ENCODE measurements around the gene HS3ST2.
"Not testable (repeated sequence)": the region's sequence is repeated elsewhere in the genome, so short reads cannot be mapped to it uniquely, and the experiment has no call there.

HS3ST2 gene

DNA sequence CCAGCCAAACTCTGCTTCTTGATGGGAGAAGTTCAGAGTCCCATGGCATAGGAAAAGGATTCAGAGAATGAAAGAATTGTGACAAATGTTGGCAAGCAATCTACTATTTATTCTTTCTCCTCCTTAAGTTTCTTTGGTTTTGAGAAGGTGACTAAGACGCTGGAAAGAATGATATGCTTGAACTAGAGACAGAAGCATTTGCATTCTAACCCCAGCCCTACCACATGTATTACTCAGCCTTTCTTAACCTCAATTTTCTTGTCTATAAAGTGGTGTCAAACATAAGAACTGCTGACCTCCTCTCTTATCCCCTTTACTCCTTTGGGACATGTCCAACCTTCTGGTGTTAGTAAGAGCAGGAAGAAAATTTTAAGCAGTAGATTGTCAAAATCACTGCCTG lies 124.7 kb downstream of the HS3ST2 start:
- DNase-seq = no peak

DNA sequence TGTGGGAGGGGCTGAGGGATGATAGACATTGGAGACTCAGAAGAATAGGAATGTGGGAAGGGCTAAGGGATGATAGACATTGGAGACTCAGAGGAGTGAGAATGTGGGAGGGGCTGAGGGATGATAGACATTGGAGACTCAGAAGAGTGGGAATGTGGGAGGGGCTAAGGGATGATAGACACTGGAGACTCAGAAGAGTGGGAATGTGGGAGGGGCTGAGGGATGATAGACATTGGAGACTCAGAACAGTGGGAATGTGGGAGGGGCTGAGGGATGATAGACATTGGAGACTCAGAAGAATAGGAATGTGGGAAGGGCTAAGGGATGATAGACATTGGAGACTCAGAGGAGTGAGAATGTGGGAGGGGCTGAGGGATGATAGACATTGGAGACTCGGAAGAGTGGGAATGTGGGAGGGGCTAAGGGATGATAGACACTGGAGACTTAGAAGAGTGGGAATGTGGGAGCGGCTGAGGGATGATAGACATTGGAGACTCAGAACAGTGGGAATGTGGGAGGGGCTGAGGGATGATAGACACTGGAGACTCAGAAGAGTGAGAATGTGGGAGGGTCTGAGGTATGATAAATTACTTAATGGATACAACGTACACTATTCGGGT lies 125.9 kb downstream of the HS3ST2 start:
- not testable (repeated sequence) for DNase-seq

DNA sequence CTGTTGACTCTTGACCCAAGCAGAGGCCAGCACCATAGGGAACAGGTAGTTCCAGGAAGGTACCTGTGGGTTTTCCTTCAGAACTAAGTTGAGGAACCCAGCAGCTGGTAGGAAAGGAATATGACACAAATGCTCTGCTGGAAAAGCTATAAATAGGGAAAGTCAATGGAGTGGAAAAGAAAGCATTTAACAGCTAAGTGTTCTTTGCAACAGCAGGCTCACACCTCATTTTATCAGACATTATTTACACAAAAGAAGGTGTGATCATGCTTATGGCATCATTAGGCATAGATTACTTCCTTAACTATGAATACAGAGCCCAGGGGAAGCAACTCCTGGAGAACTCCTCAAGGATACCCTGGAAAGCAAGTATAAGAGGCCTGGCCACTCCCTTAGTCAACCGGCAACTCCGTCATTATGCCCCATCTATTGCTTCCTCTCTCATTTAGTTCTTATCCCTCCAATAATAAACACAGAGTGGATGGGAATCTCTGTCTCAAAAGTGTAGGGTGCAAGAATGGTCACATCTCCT lies 128.1 kb downstream of the HS3ST2 start:
- no peak for DNase-seq

DNA sequence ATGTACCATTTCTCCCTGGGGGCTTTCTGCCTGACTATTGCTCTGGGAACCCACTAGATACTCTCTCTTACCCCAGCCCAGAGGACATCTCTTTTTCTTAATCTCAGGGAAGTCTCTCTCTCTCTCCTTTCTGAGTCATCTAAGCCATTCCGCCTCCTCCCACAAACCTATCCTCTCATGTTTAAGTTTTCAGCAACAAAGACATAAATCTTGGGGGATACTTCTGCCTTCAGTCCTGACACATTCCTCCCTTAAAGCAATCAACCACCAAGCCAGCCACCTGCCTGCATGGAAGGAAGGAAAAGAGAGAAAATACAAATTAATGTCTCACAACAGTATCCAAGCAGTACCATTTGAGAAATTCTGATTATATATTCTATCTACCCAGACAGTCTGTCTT lies 128.8 kb downstream of the HS3ST2 start:
- DNase-seq = no peak

DNA sequence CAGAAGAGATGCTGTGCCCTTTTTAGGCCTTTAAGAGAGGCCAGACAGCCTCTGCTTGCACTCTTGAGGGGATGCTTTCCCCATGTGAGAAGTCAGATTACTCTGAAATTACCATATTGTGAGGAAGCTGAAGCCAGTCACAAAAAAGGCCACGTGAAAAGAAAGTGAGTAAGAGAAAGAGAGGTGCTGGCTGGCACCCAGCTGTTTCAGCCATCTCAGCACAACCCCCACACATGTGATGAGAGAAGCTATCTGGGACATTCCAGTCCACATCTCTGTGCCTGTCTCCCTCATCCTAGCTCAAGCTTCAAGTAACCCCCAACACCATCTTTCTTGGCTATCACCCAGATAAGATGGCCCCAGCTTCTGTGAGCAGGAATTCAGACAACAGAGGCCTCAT lies 131.4 kb downstream of the HS3ST2 start:
- no peak for DNase-seq

DNA sequence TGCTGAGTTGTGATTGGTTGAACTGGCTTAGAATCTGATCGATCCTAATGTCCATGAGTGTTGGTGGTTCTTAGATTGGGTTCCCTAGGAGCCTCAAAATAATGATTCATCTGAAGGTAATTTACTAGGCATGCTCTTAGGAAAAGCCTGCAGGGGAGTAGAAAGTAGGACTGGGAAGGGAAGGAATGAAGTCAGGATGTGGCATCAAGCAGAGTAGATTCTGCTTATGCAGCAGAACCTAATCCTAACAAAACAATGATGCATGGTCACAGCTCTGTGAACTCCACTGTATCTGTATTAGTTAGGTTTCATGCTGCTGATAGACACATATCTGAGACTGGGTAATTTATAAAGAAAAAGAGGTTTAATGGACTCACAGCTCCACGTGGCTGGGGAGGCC lies 132.5 kb downstream of the HS3ST2 start:
- no peak for DNase-seq

DNA sequence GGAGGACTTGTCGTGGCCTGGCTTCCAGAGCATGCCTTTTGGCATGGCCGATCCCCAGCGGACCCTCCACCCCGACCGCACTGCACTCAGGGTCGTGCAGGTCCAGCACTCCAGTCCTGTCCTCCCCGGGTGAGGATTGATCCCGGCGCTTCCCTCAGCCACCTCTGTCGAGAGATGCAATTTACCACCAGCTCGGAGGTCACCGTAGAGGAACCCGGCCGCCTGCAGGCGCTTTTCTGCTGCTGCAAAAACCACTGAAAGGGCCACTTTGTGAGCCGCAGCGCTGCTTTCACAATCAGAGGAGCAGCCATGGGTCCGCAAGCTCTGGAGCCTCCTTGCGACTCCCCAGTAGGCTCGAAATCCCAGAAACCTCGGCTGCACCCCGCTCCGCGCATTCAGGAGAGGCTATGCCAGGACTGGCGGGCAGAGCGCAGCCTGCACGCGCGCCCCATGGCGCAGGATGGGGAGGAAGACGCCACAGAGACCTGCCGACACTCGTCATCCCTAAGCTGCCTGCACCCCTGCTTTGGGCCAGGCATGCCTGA lies 134.2 kb downstream of the HS3ST2 start:
- no peak for DNase-seq

DNA sequence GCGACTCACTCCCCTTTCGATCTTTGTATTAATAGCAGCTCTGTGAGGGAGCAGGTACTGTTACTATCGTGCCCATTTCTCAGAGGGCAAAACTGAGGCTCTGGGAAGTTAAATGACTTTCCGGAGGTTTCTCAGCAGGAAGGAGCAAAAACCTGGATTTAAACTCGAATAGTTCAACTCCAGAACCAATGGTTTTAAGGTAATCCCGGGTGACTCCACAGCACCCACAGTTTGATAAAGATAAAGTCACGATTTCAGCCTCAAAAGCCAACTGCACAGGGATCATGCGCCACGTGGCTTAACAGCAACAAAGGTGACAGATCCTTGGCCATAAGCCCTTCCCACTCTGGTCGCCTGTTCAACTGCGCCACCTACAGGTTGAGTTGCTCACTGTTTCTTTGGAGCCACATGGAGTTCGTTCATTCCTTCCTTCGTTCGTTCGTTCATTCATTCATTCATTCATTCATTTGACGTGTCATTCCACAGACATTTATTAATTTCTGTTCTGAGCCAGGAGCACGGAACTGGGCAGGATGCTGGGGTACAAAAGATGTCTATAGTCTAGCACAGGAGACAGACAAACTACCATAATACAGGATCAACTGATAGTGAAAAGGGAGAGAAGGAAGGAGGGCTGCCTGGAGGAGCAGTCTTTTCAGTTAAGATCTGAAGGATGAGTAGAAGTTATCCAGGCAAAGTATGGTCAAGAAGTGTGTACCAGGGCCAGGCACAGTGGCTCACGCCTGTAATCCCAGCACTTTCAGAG lies 134.8 kb downstream of the HS3ST2 start:
- DNase-seq = peak; percentile 6 to 7

DNA sequence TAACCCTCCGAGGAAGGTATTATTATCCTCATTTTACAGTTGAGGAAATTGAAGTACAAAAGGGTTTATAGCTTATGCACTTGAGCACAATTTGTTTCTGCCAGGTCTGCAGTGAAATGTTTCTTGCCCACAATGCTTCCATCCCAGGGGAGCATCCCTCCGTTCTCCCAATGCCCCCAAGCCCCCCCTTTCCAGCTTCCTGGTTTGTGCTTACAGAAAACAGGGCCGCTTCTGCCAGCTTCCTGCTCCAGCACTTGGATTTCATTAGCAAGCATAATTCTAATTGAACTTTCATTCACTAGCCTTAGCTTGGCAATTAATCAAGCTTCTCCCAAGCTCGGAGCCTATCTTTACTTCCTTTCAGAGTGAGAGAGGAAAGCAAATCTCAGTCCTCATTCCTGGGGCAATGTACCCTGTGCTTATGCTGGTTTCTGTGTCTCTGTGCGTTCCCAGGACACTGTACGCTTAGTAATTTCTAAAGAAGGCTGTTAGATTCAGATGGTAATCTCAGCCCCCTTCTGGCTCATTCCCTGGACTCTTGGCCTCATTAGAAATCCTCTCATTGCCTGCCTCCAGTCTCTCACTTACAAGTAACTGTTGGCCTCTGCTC lies 141.6 kb downstream of the HS3ST2 start:
- no peak for DNase-seq

DNA sequence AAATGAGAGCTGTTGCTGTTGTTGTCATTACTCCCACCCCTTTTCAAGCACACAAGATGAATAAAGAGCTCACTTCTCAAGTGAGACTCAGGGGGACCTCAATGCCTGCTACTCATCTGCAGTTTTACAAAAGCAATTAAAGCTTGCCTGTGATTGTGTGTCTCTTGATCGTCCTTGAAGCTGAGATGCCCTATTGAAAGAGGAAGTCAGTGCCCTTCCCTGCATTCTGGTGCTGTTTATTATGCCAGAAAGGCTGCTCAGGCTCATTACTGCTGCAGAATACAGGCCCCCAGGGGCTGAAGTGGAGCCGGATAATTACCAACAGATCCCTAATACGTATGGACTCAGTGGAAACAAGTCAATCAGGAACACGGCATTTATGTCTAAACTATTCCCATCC lies 147.2 kb downstream of the HS3ST2 start:
- no peak for DNase-seq

DNA sequence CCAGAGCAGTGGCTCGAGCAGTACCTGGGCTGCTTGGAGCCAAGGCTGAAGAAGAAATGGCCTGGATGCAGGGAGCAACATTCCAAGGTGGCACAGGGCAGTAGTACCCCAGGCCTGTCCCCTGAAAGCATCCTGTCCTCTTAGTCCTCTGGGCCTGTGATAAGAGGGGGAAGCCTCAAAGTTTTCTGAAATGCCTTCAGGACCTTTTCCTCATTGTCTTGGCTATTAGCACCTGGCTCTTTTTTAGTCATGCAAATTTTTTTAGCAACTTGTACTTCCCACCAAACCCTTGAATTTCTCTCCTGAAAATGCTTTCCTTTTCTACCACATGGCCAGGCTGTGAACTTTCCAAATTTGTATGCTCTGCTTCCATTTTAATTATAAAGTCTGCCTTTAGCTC lies 148.9 kb downstream of the HS3ST2 start:
- DNase-seq = no peak
